HepG2 (cell line): ENCODE results near the gene THEM4. TPM values are rescaled to one million over a fixed set of nuclear protein-coding genes. Genes with fewer than 3 reads are reported as not detected.

Source experiments
- ATAC-seq: fragments of 200-7000 bp; cut with Tn5 transposase; 3 replicates; pipeline ENCODE4 v1.9.1; 2020; ENCODE audit warnings: mild to moderate bottlenecking, moderate library complexity
- BruUV-seq: library from RNA; stranded (reverse); fragments of 400-500 nt; replicated peaks from 2 replicates; lab custom pipeline; 2021; lab: Mats Ljungman, UMichigan
- CTCF ChIA-PET: fragments of 300-600 bp; formaldehyde crosslinking; extraction: SDS; loops from one replicate; lab custom pipeline; 2021; ENCODE audit warnings: low total read pairs, inconsistent platforms, low intra/inter-chr PET ratio; lab: Yijun Ruan, JAX
- POLR2A ChIA-PET: fragments of 350-600 bp; sonication (Branson Sonifier 250); formaldehyde crosslinking; loops from one replicate; lab custom pipeline; 2020; ENCODE audit warnings: antibody characterized with exemption, inconsistent platforms; lab: Yijun Ruan, JAX
- DNase-seq: peaks from one replicate; pipeline ENCODE4 v3.0.0-alpha.2; 2015; ENCODE audit warnings: low spot score
- FAIRE-seq: peaks from 3 replicates; lab custom pipeline; 2011; peaks lifted over from hg19 to GRCh38; lab: Jason Lieb, UNC
- H2AFZ ChIP-seq: one replicate; pipeline ENCODE4 v1.6.1; 2011; ENCODE audit warnings: low read length, inconsistent platforms
- H3K27ac ChIP-seq: fragments of 300-600 bp; 3 replicates; pipeline ENCODE4 v1.8.0; 2011; ENCODE audit warnings: mixed run types, mild to moderate bottlenecking, mixed read lengths, low read length, inconsistent platforms; ENCODE audit not compliant: insufficient read depth; ENCODE audit errors: extremely low read length
- H3K27me3 ChIP-seq, 2 experiments: fragments of 200-600 bp in 1 of 2; 2 replicates in 1 of 2; 3 replicates in 1 of 2; pipeline versions ENCODE4 v1.6.0 to v1.8.0; 2011; ENCODE audit warnings: low read length in 2 of 2, mild to moderate bottlenecking in 2 of 2, moderate library complexity in 2 of 2, inconsistent platforms in 1 of 2; ENCODE audit not compliant: insufficient read depth in 2 of 2, control insufficient read depth in 1 of 2
- H3K36me3 ChIP-seq, 2 experiments: fragments of 200-600 bp in 1 of 2; replicated peaks in 1 of 2; 2 replicates in 1 of 2; 3 replicates in 1 of 2; pipeline versions ENCODE4 v1.5.1 to v1.8.0; 2011; ENCODE audit warnings: low read length in 2 of 2, inconsistent platforms in 1 of 2; ENCODE audit not compliant: insufficient read depth in 2 of 2, control insufficient read depth in 1 of 2
- H3K4me1 ChIP-seq: 2 replicates; pipeline ENCODE4 v1.5.1; 2012; ENCODE audit warnings: low read length, inconsistent platforms; ENCODE audit not compliant: insufficient read depth
- H3K4me2 ChIP-seq: 2 replicates; pipeline ENCODE4 v1.6.0; 2011; ENCODE audit warnings: low read depth, low read length, inconsistent platforms
- H3K4me3 ChIP-seq, 3 experiments: fragments of 200-600 bp in 1 of 3; sonication (generic), shearing (Covaris generic) in 1 of 3; replicated peaks in 1 of 3; 2 replicates each; pipeline ENCODE4 v1.5.1; 2011 to 2016; ENCODE audit warnings: low read length in 3 of 3, inconsistent platforms in 2 of 3, low read depth in 2 of 3, mild to moderate bottlenecking in 2 of 3, control low read depth in 1 of 3, mixed read lengths in 1 of 3; ENCODE audit not compliant: insufficient read depth in 1 of 3
- H3K79me2 ChIP-seq: one replicate; pipeline ENCODE4 v1.6.1; 2011; ENCODE audit warnings: low read length, inconsistent platforms; ENCODE audit not compliant: insufficient read depth
- H3K9ac ChIP-seq: 2 replicates; pipeline ENCODE4 v1.6.0; 2011; ENCODE audit warnings: mild to moderate bottlenecking, low read depth, low read length, inconsistent platforms; ENCODE audit not compliant: insufficient read depth
- H3K9me3 ChIP-seq: 2 replicates; pipeline ENCODE4 v1.5.1; 2012; ENCODE audit warnings: mild to moderate bottlenecking, low read length
- H4K20me1 ChIP-seq: 2 replicates; pipeline ENCODE4 v1.6.0; 2011; ENCODE audit warnings: inconsistent platforms, mild to moderate bottlenecking, low read length, moderate library complexity; ENCODE audit not compliant: insufficient read depth
- FOXA3 ChIP-seq: IDR thresholded peaks from 2 replicates; pipeline ENCODE4 v1.6.1; 2016; ENCODE audit warnings: missing genetic modification reagents, missing compliant biosample characterization
- KLF9 ChIP-seq: IDR thresholded peaks from 2 replicates; pipeline ENCODE4 v1.6.1; 2016; ENCODE audit warnings: low read depth
- MED8 ChIP-seq: sonication (generic); formaldehyde crosslinking; IDR thresholded peaks from 2 replicates; pipeline ENCODE4 v1.8.1; 2023; ENCODE audit warnings: mild to moderate bottlenecking, missing genetic modification reagents; ENCODE audit not compliant: insufficient replicate concordance
- SNAI1 ChIP-seq: sonication (generic); formaldehyde crosslinking; IDR thresholded peaks from 2 replicates; pipeline ENCODE4 v1.5.0; 2020; ENCODE audit warnings: mild to moderate bottlenecking, missing genetic modification reagents, borderline replicate concordance
- SP1 ChIP-seq, 2 experiments: fragments of 450-650 bp in 1 of 2; sonication (generic) in 1 of 2; formaldehyde crosslinking in 1 of 2; IDR thresholded peaks; 2 replicates each; pipeline versions ENCODE4 v1.4.0 to v1.6.1; 2016 to 2020; ENCODE audit warnings: missing genetic modification reagents in 1 of 2
- TAF1 ChIP-seq: sonication (generic); formaldehyde crosslinking; IDR thresholded peaks from 2 replicates; pipeline ENCODE4 v1.4.0; 2020; ENCODE audit warnings: missing genetic modification reagents
- ZKSCAN5 ChIP-seq: sonication (generic); formaldehyde crosslinking; IDR thresholded peaks from 2 replicates; pipeline ENCODE4 v1.5.1; 2020; ENCODE audit warnings: mild to moderate bottlenecking, missing genetic modification reagents
- ZNF160 ChIP-seq: sonication (generic); formaldehyde crosslinking; IDR thresholded peaks from 2 replicates; pipeline ENCODE4 v1.8.0; 2022; ENCODE audit warnings: mild to moderate bottlenecking, inconsistent platforms, missing genetic modification reagents
- WGBS: methylation state at CpG from one replicate; pipeline ENCODE4 v1.1.6; 2017; ENCODE audit warnings: low lambda C conversion rate; 5-methylcytosine and 5-hydroxymethylcytosine counted together
- in situ Hi-C: cut with HindIII; loops from 2 replicates; pipeline ENCODE4 v1.10.0; 2017; ENCODE audit warnings: low pct_unique_long_range_greater_than_20kb; ENCODE audit not compliant: extremely low pct_ligation_motif_present
- intact Hi-C: fragments of 100-400 bp; cut with micrococcal nuclease; formaldehyde crosslinking; loops from one replicate; pipeline ENCODE4 v1.10.0; 2022; ENCODE audit not compliant: unreplicated experiment
- polyA plus RNA-seq, 8 experiments: library from polyadenylated mRNA; depleted of rRNA in 3 of 8; stranded (reverse) in 7 of 8; unstranded in 1 of 8; fragments of >200 nt; fragmentation: Illumina TruSeq in 4 of 8; extraction: Trizol in 4 of 8; gene quantifications; 2 replicates each; pipeline versions ENCODE4 v1.2.1 to v1.2.3, GENCODE V29; 2011 to 2016; ENCODE audit warnings: low read depth in 4 of 8, missing spikeins in 1 of 8, mixed read lengths in 1 of 8; ENCODE audit not compliant: insufficient read depth in 1 of 8
- total RNA-seq, 5 experiments: library from RNA; depleted of rRNA; stranded (reverse); fragments of >200 nt; fragmentation: Illumina TruSeq; extraction: Trizol; gene quantifications; 2 replicates each; pipeline ENCODE4 v1.2.3, GENCODE V29; 2016; ENCODE audit warnings: low read depth in 1 of 5
- TF ChIP-seq, protein P1 (sequence below): sonication (generic); formaldehyde crosslinking; IDR thresholded peaks from 2 replicates; pipeline ENCODE4 v1.8.0; 2022; ENCODE audit warnings: mild to moderate bottlenecking, missing genetic modification reagents, borderline replicate concordance
- TF ChIP-seq, protein P2 (sequence below): sonication (generic); formaldehyde crosslinking; IDR thresholded peaks from 2 replicates; pipeline ENCODE4 v1.4.0; 2020; ENCODE audit warnings: missing genetic modification reagents, borderline replicate concordance
- TF ChIP-seq, protein P3 (sequence below): sonication (generic); formaldehyde crosslinking; IDR thresholded peaks from 2 replicates; pipeline ENCODE4 v1.4.0; 2020; ENCODE audit warnings: missing genetic modification reagents

The THEM4 gene
- total and polyA plus RNA-seq, 2 of the 13 experiments (the other 11 are each of a cell fraction or from before 2014, with no cell fraction given), result 10.9 to 13.9 TPM

DNA sequence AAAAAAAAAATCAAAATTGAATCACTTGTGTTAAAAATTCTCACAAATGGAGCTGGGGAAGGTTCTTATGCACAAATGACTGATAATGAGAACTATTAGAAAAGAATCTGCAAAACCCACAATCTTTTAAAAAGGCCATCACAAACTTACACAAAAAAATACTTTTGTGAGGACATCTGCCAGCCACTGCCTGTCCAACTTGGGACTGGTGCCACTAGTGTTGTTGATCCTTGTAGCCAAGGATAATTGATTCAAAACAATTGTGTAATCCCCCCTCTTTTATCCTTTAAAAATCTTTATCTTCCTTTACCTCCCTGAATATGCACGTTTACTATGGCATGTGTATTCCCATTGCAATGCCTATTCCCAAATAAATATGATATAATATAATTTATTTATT is 39.2 kb upstream of the THEM4 start (continued):
- TF ChIP-seq SNAI1 (CRISPR knock-in tag) (no peak), SP1 (IDR thresholded peaks at IDR 0.05) (no peak), SP1 (CRISPR knock-in tag; IDR thresholded peaks at IDR 0.05) (no peak)

DNA sequence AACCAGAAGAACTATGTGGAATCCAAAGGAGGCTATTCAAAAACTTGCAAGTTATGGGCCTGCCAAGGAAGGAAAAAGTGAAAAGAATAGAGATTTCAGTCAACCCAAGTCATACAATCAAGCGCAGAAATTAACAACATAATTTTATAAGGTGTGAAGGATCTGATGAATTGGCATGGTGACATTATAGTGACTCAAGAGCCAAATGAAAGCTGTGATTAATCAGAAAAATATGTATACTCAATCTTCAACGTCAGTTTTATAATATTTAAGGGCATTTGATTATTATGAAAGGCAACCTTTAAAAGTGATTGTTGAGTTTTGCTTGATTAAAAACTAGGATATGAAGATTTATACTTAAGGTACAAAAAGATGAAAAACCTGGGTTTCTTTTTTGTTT is 37.8 kb upstream of the THEM4 start:
- no peak overlapping the region for H3K27ac ChIP-seq
- CTCF ChIA-PET, result no interaction called here
- no peaks in the 10 kb centered on the region for H3K4me1 ChIP-seq
- H3K9me3 ChIP-seq, result no peaks in the 10 kb centered on the region
- DNase-seq, result no peak
- intact Hi-C loops, result no loop called here
- BruUV-seq, result no TSS peak
- ATAC-seq, result no peak
- H3K4me3 ChIP-seq, result no peak overlapping the region
- in situ Hi-C loops, result no loop called here
- no peak for FAIRE-seq
- H4K20me1 ChIP-seq, result no peaks in the 10 kb centered on the region
- POLR2A ChIA-PET, result no interaction called here
- H3K36me3 ChIP-seq, result no peaks in the 10 kb centered on the region
- H3K4me2 ChIP-seq, result no peak overlapping the region
- TF ChIP-seq ZKSCAN5 (CRISPR knock-in tag) (no peak), KLF9 (CRISPR knock-in tag) (no peak), MED8 (no peak), TAF1 (no peak), FOXA3 (no peak), ZNF160 (CRISPR knock-in tag) (no peak)
- TF ChIP-seq, protein P1, sequence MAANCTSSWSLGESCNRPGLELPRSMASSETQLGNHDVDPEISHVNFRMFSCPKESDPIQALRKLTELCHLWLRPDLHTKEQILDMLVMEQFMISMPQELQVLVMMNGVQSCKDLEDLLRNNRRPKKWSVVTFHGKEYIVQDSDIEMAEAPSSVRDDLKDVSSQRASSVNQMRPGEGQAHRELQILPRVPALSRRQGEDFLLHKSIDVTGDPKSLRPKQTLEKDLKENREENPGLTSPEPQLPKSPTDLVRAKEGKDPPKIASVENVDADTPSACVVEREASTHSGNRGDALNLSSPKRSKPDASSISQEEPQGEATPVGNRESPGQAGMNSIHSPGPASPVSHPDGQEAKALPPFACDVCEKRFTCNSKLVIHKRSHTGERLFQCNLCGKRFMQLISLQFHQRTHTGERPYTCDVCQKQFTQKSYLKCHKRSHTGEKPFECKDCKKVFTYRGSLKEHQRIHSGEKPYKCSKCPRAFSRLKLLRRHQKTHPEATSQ (CRISPR knock-in tag), result no peak
- TF ChIP-seq, protein P2, sequence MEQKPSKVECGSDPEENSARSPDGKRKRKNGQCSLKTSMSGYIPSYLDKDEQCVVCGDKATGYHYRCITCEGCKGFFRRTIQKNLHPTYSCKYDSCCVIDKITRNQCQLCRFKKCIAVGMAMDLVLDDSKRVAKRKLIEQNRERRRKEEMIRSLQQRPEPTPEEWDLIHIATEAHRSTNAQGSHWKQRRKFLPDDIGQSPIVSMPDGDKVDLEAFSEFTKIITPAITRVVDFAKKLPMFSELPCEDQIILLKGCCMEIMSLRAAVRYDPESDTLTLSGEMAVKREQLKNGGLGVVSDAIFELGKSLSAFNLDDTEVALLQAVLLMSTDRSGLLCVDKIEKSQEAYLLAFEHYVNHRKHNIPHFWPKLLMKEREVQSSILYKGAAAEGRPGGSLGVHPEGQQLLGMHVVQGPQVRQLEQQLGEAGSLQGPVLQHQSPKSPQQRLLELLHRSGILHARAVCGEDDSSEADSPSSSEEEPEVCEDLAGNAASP, result no peak
- TF ChIP-seq, protein P3, sequence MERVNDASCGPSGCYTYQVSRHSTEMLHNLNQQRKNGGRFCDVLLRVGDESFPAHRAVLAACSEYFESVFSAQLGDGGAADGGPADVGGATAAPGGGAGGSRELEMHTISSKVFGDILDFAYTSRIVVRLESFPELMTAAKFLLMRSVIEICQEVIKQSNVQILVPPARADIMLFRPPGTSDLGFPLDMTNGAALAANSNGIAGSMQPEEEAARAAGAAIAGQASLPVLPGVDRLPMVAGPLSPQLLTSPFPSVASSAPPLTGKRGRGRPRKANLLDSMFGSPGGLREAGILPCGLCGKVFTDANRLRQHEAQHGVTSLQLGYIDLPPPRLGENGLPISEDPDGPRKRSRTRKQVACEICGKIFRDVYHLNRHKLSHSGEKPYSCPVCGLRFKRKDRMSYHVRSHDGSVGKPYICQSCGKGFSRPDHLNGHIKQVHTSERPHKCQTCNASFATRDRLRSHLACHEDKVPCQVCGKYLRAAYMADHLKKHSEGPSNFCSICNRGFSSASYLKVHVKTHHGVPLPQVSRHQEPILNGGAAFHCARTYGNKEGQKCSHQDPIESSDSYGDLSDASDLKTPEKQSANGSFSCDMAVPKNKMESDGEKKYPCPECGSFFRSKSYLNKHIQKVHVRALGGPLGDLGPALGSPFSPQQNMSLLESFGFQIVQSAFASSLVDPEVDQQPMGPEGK (CRISPR knock-in tag), result no peak
- no peaks in the 10 kb centered on the region for H3K79me2 ChIP-seq
- 44% methylated on average over 2 of the region's 2 CpGs for WGBS
- no peaks in the 10 kb centered on the region; a peak in 3 of 5 replicates for H3K27me3 ChIP-seq
- no peak overlapping the region for H2AFZ ChIP-seq
- no peak overlapping the region for H3K9ac ChIP-seq
